ENCODE results near the gene GLT1D1.

GLT1D1 gene

DNA sequence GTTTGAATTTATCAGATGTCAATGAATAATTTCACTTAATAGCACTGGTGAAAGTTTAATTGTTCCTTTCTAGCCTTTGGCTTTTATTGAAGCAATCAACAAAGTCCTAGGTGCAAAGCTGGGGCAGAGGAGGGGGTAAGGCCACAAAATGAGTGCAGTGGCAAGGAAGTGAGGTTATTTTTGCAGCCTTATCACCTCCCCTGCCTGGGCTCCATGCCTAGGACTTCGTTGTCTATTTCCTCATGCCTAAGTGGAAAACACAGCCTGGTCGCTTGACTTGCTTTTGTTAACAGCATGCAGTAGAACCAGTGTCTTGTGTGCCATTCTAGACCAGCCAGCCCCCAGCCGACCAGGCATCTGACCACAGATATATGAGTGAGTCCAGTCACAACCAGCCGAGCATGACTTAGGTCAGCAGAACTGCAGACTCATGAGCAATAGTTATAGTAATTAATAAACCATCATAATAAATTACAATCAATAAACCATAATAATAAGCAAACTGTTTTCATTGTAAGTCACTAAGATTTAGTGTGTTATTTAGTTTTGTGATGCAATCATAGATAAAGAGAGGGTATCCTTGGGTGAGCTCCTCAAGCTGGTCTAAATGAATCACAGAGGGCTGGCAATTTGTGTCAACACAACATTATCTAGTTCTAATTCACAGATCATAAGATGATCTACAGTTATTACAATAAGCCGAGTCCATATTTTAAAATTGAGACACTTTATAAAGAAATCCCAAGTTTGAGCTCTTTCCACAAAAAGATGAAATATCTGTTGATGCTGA, 156.8 kb downstream of the GLT1D1 start:
- no peak for DNase-seq

- no peak for DNase-seq
These were observed 162.9 kb downstream of the GLT1D1 start for GRCh38 chr12:129016159-129016558.

DNA sequence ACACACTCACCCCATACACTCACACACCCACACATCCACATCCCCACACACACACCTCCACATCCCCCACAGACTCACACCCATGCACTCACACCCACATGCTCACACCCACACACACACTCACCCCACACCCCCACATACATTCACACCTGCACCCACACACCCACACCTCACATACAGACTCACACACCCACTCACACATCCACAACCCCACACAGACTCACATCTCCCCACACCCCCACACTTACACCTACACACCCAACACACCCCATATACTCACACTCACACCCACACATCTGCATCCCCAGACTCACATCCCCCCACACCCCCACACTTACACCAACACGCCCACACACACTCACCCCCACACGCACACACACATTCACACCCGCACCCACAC, 171.8 kb downstream of the GLT1D1 start:
- DNase-seq = no peak

- DNase-seq = peak; percentile 74
These were observed 175.6 kb downstream of the GLT1D1 start for GRCh38 chr12:129028844-129029243.
